Measurements from ENCODE around the gene TMEM164. TPM values are rescaled to one million over a fixed set of nuclear protein-coding genes. Genes with fewer than 3 reads are reported as not detected.

TMEM164 gene
- total RNA-seq, 1 experiment from 2014 or later, result 32.6 TPM

DNA sequence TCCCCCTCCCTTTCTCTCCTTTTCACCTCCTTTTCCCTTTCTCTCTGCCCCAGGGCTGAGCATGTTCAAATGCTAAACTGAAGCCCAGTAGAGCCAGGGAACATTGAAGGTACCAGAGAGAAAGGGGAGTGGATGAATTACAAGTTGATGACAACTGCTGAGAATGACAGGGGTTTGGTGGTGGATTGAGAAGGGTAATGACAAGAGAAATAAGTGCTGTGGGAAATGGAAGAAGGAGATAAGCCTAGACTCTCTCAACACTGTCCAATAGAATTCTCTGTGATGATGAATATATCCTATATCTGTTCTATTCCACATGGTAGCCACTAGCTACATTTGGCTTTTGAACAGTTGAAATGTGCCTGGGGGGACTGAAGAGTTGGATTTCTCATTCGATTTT, 154.5 kb downstream of the TMEM164 start:
- Mint-ChIP-seq H3K4me1 (ENCODE audit: low read depth, unreplicated experiment) (peaks cover 14% of the 10 kb centered on the region), H3K4me3 (ENCODE audit: low read depth, unreplicated experiment) (no peak overlapping the region), H3K9me3 (ENCODE audit: low read depth, unreplicated experiment) (no peaks in the 10 kb centered on the region), H3K36me3 (ENCODE audit: insufficient read depth, unreplicated experiment) (no peaks in the 10 kb centered on the region), H3K27me3 (ENCODE audit: unreplicated experiment) (no peaks in the 10 kb centered on the region), H3K27ac (ENCODE audit: unreplicated experiment) (no peak overlapping the region)
- no peak for DNase-seq
- intact Hi-C loops (cut with micrococcal nuclease; ENCODE audit: unreplicated experiment), result no loop called here
- BruUV-seq (replicated peaks), result no TSS peak
- no peak for TF ChIP-seq CTCF (IDR thresholded peaks at IDR 0.05; ENCODE audit: unreplicated experiment)
- CTCF ChIA-PET, result interaction anchor here (1.4 kb wide), 1 partner anchor 261 kb away, joined by 3 read pairs; no protein-coding TSS in a partner anchor

- intact Hi-C loops (cut with micrococcal nuclease; ENCODE audit: unreplicated experiment), result no loop called here
- CTCF ChIA-PET, result interaction anchor here (1.2 to 2.8 kb wide), 2 partner anchors 248 to 255 kb away, joined by 5 to 12 read pairs; no protein-coding TSS in a partner anchor
- Mint-ChIP-seq H3K36me3 (ENCODE audit: insufficient read depth, unreplicated experiment) (no peaks in the 10 kb centered on the region), H3K4me3 (ENCODE audit: low read depth, unreplicated experiment) (no peak overlapping the region), H3K9me3 (ENCODE audit: low read depth, unreplicated experiment) (no peaks in the 10 kb centered on the region), H3K27me3 (ENCODE audit: unreplicated experiment) (no peaks in the 10 kb centered on the region), H3K4me1 (ENCODE audit: low read depth, unreplicated experiment) (peaks cover 14% of the 10 kb centered on the region), H3K27ac (ENCODE audit: unreplicated experiment) (no peak overlapping the region)
- DNase-seq, result no peak
- no TSS peak for BruUV-seq (replicated peaks)
- TF ChIP-seq CTCF (IDR thresholded peaks at IDR 0.05; ENCODE audit: unreplicated experiment), result no peak
Observed at GRCh38 chrX:110159235-110159634, 156.3 kb downstream of the TMEM164 start.

- DNase-seq, result no peak
- BruUV-seq (replicated peaks), result no TSS peak
- no peak overlapping the region for H3K4me3 Mint-ChIP-seq (ENCODE audit: low read depth, unreplicated experiment)
- H3K27ac Mint-ChIP-seq (ENCODE audit: unreplicated experiment), result no peak overlapping the region
- no peaks in the 10 kb centered on the region for H3K36me3 Mint-ChIP-seq (ENCODE audit: insufficient read depth, unreplicated experiment)
- no peak for TF ChIP-seq CTCF (IDR thresholded peaks at IDR 0.05; ENCODE audit: unreplicated experiment)
- CTCF ChIA-PET, result interaction anchor here (0.6 to 2.8 kb wide), 6 partner anchors 70 to 254 kb away, joined by 3 to 12 read pairs (median 4); no protein-coding TSS in a partner anchor
- H3K27me3 Mint-ChIP-seq (ENCODE audit: unreplicated experiment), result no peaks in the 10 kb centered on the region
- H3K9me3 Mint-ChIP-seq (ENCODE audit: low read depth, unreplicated experiment), result no peaks in the 10 kb centered on the region
- intact Hi-C loops (cut with micrococcal nuclease; ENCODE audit: unreplicated experiment), result loop anchor here (1.0 to 5.0 kb wide), 2 partner anchors 157 to 248 kb away; partner anchors contain the start of gene AMMECR1
- peaks cover 11% of the 10 kb centered on the region for H3K4me1 Mint-ChIP-seq (ENCODE audit: low read depth, unreplicated experiment)
Observed at GRCh38 chrX:110159865-110160264, 157.0 kb downstream of the TMEM164 start.

GRCh38 chrX:110161361-110161686, 158.4 kb downstream of the TMEM164 start:
- Mint-ChIP-seq H3K27ac (ENCODE audit: unreplicated experiment) (no peak overlapping the region), H3K4me1 (ENCODE audit: low read depth, unreplicated experiment) (no peaks in the 10 kb centered on the region), H3K4me3 (ENCODE audit: low read depth, unreplicated experiment) (no peak overlapping the region), H3K9me3 (ENCODE audit: low read depth, unreplicated experiment) (no peaks in the 10 kb centered on the region), H3K27me3 (ENCODE audit: unreplicated experiment) (no peaks in the 10 kb centered on the region), H3K36me3 (ENCODE audit: insufficient read depth, unreplicated experiment) (no peaks in the 10 kb centered on the region)
- no peak for TF ChIP-seq CTCF (IDR thresholded peaks at IDR 0.05; ENCODE audit: unreplicated experiment)
- no peak for DNase-seq
- intact Hi-C loops (cut with micrococcal nuclease; ENCODE audit: unreplicated experiment), result loop anchor here (5.0 kb wide), 1 partner anchor 156 kb away; the partner anchor contains the start of gene AMMECR1
- CTCF ChIA-PET, result interaction anchor here (1.2 to 2.8 kb wide), 4 partner anchors 149 to 252 kb away, joined by 3 to 12 read pairs (median 6); no protein-coding TSS in a partner anchor
- BruUV-seq (replicated peaks), result no TSS peak
